Trophoblast cell (in vitro differentiated cells and primary cell): ENCODE data around the gene PAX5.

ENCODE experiments used
- DNase-seq, 2 donors: peaks; one replicate each; pipeline ENCODE4 v3.0.0-alpha.2; 2016
- H2AFZ ChIP-seq: 2 replicates; pipeline ENCODE4 v1.6.1; 2013; ENCODE audit warnings: low read length, moderate library complexity, mild to moderate bottlenecking; ENCODE audit not compliant: insufficient read depth, poor library complexity
- H2AK5ac ChIP-seq: 2 replicates; pipeline ENCODE4 v1.6.1; 2013; ENCODE audit warnings: mild to moderate bottlenecking, low read length
- H2BK120ac ChIP-seq: 2 replicates; pipeline ENCODE4 v1.6.1; 2013; ENCODE audit warnings: low read length, mild to moderate bottlenecking, moderate library complexity; ENCODE audit not compliant: insufficient read depth, poor library complexity
- H2BK12ac ChIP-seq: 2 replicates; pipeline ENCODE4 v1.6.1; 2013; ENCODE audit warnings: mild to moderate bottlenecking, low read length, moderate library complexity
- H2BK5ac ChIP-seq: 2 replicates; pipeline ENCODE4 v1.6.1; 2013; ENCODE audit warnings: low read length, low read depth, moderate library complexity, mild to moderate bottlenecking; ENCODE audit not compliant: poor library complexity
- H3K14ac ChIP-seq: 2 replicates; pipeline ENCODE4 v1.6.1; 2013; ENCODE audit warnings: mild to moderate bottlenecking, low read length
- H3K18ac ChIP-seq: 2 replicates; pipeline ENCODE4 v1.6.1; 2013; ENCODE audit warnings: mild to moderate bottlenecking, low read length
- H3K23ac ChIP-seq: 2 replicates; pipeline ENCODE4 v1.6.1; 2013; ENCODE audit warnings: low read length
- H3K27ac ChIP-seq: 2 replicates; pipeline ENCODE4 v1.5.1; 2013; ENCODE audit warnings: low read depth, mild to moderate bottlenecking, inconsistent platforms, low read length, moderate library complexity
- H3K27me3 ChIP-seq: 2 replicates; pipeline ENCODE4 v1.6.1; 2013; ENCODE audit warnings: inconsistent platforms, mild to moderate bottlenecking, low read length, moderate library complexity; ENCODE audit not compliant: insufficient read depth
- H3K36me3 ChIP-seq, 2 experiments: 1 replicate in 1 of 2; 2 replicates in 1 of 2; pipeline ENCODE4 v1.6.1; 2013; ENCODE audit warnings: low read length in 2 of 2, mild to moderate bottlenecking in 2 of 2, moderate library complexity in 1 of 2; ENCODE audit not compliant: insufficient read depth in 2 of 2, control insufficient read depth in 1 of 2
- H3K4ac ChIP-seq: 2 replicates; pipeline ENCODE4 v1.6.1; 2013; ENCODE audit warnings: low read depth, mild to moderate bottlenecking, low read length, moderate library complexity
- H3K4me1 ChIP-seq, 2 experiments: 1 replicate in 1 of 2; 2 replicates in 1 of 2; pipeline ENCODE4 v1.6.1; 2013; ENCODE audit warnings: low read length in 2 of 2, mild to moderate bottlenecking in 2 of 2, moderate library complexity in 1 of 2; ENCODE audit not compliant: insufficient read depth in 2 of 2, control insufficient read depth in 1 of 2
- H3K4me2 ChIP-seq: 2 replicates; pipeline ENCODE4 v1.6.1; 2013; ENCODE audit warnings: inconsistent platforms, mild to moderate bottlenecking, low read length, moderate library complexity
- H3K4me3 ChIP-seq: 2 replicates; pipeline ENCODE4 v1.5.1; 2013; ENCODE audit warnings: mild to moderate bottlenecking, low read depth, low read length, inconsistent platforms
- H3K79me1 ChIP-seq: one replicate; pipeline ENCODE4 v1.6.1; 2013; ENCODE audit warnings: low read length
- H3K79me2 ChIP-seq: 2 replicates; pipeline ENCODE4 v1.6.1; 2013; ENCODE audit warnings: low read length, mild to moderate bottlenecking; ENCODE audit not compliant: control insufficient read depth, insufficient read depth, poor library complexity
- H3K9ac ChIP-seq: 2 replicates; pipeline ENCODE4 v1.6.1; 2013; ENCODE audit warnings: mild to moderate bottlenecking, low read length
- H3K9me3 ChIP-seq: 2 replicates; pipeline ENCODE4 v1.6.1; 2013; ENCODE audit warnings: low read depth, mild to moderate bottlenecking, control low read depth, inconsistent platforms, low read length; ENCODE audit not compliant: insufficient read depth
- H4K12ac ChIP-seq: 2 replicates; pipeline ENCODE4 v1.6.1; 2013; ENCODE audit warnings: low read depth, mild to moderate bottlenecking, low read length, moderate library complexity
- H4K8ac ChIP-seq: 2 replicates; pipeline ENCODE4 v1.6.1; 2013; ENCODE audit warnings: low read depth, mild to moderate bottlenecking, low read length, moderate library complexity
- H4K91ac ChIP-seq: one replicate; pipeline ENCODE4 v1.6.1; 2013; ENCODE audit warnings: low read depth, mild to moderate bottlenecking, low read length, moderate library complexity
- WGBS: extraction: QIAGEN DNeasy Blood & Tissue Kit; methylation state at CpG from one replicate; pipeline ENCODE4 v1.1.7; 2013; ENCODE audit warnings: missing lambda C conversion rate; ENCODE audit not compliant: insufficient read length, insufficient coverage; ENCODE audit errors: extremely low coverage; 5-methylcytosine and 5-hydroxymethylcytosine counted together

Gene PAX5

DNA sequence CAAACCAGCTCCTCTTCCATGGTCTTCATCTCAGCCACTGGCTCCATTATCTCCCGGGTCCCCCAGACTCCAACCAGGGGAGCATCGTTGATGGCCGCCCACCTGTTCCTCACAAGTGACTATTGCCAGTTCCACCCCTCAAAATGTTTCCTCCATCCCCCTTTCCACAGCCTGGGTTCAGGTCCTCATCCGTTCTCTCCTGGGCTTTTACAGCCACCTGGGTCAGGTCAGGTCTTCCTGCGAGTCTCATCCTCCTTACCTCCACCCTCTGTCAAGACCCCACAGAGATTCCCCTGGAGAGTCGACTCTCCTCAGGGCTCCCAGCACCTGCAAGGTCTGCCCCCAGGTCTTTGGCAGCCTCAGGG, 133.2 kb downstream of the PAX5 start:
- H2AFZ ChIP-seq: no peak overlapping the region
- H4K8ac ChIP-seq: no peak overlapping the region
- no peak overlapping the region for H2BK120ac ChIP-seq
- H3K9ac ChIP-seq: no peak overlapping the region
- no peaks in the 10 kb centered on the region for H3K79me1 ChIP-seq
- H2BK12ac ChIP-seq: no peak overlapping the region
- H3K23ac ChIP-seq: no peak overlapping the region
- no peak for DNase-seq
- no peaks in the 10 kb centered on the region for H3K36me3 ChIP-seq
- H3K79me2 ChIP-seq: no peaks in the 10 kb centered on the region
- H4K12ac ChIP-seq: no peak overlapping the region
- no peak overlapping the region for H3K14ac ChIP-seq
- H3K4me2 ChIP-seq: no peak overlapping the region
- H3K9me3 ChIP-seq: no peaks in the 10 kb centered on the region
- no peak overlapping the region for H3K27ac ChIP-seq
- H2BK5ac ChIP-seq: no peak overlapping the region
- H3K18ac ChIP-seq: no peak overlapping the region
- no peaks in the 10 kb centered on the region for H3K4me1 ChIP-seq
- no peak overlapping the region for H3K4ac ChIP-seq
- WGBS: no CpG with 5 or more reads among the region's 6 CpGs
- no peak overlapping the region for H3K4me3 ChIP-seq
- no peak overlapping the region for H4K91ac ChIP-seq
- no peaks in the 10 kb centered on the region for H3K27me3 ChIP-seq
- H2AK5ac ChIP-seq: no peak overlapping the region

DNA sequence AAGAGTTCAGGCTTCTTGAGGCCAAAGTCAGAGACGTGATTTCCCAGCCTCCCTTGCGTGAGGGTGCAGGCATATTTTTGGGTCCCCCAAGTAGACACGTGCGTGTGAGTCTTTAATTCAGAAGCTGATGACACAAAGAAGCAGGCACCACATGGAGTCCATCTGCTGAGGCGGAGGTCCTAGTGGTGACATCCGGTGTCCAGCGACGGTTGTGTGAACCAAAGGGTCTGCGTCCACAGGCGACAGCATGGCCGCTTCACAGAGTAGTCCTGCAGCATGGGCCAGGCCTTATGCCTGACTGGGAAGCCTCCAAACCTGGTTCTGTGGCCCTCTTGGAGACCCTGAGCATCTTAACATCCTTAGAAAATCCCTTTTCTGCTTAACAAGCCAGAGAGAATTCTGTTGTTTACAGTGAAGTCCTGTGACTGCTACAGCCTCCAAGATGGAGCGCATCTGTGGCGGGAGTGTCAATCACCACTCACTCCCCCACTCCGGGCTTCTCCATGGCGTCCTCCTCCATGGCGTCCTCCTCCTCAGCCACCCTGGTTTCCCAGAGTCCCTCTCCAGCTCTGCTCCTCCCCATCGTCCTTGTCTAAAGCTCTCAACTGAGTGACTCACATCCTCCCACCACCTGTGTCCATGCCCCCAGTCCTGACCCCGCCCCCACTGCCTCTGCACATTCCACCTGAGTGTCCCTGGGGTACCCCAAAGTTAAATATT, 133.8 kb downstream of the PAX5 start:
- no peak overlapping the region for H2BK120ac ChIP-seq
- no peak overlapping the region for H3K4me2 ChIP-seq

DNA sequence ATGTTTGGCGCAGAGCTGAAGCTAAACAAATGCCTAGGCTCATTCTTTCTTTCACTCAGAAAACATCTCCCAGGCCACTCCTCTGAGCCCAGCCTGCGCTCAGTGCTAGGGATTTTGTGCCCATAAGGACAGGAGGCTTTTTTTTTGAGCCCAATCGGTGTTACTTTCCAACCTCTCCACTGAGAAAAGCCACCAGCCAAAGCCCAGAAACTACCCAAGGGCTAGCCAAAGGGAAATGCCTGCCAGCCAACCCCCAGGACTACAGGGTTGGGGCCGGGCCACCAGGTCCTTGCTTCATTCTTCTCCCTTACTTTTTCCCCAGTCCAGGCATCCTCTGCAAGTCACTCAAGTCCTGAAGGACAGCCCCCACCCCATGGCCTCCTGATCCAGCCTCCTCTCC, 134.7 kb downstream of the PAX5 start:
- H3K79me2 ChIP-seq: no peaks in the 10 kb centered on the region
- no peak overlapping the region for H3K9ac ChIP-seq
- H2BK12ac ChIP-seq: no peak overlapping the region
- H3K9me3 ChIP-seq: no peaks in the 10 kb centered on the region
- no peak overlapping the region for H4K8ac ChIP-seq
- no peak overlapping the region for H4K12ac ChIP-seq
- H3K18ac ChIP-seq: no peak overlapping the region
- H3K4me3 ChIP-seq: no peak overlapping the region
- no peaks in the 10 kb centered on the region for H3K4me1 ChIP-seq
- H3K36me3 ChIP-seq: no peaks in the 10 kb centered on the region
- no peak overlapping the region for H3K4ac ChIP-seq
- no peaks in the 10 kb centered on the region for H3K79me1 ChIP-seq
- WGBS: no CpG with 5 or more reads among the region's 4 CpGs
- no peak overlapping the region for H3K27ac ChIP-seq
- H2AK5ac ChIP-seq: no peak overlapping the region
- no peak overlapping the region for H2AFZ ChIP-seq
- no peak for DNase-seq
- no peak overlapping the region for H2BK5ac ChIP-seq
- no peak overlapping the region for H4K91ac ChIP-seq
- no peaks in the 10 kb centered on the region for H3K27me3 ChIP-seq
- no peak overlapping the region for H3K14ac ChIP-seq
- H3K4me2 ChIP-seq: no peak overlapping the region
- H3K23ac ChIP-seq: no peak overlapping the region
- no peak overlapping the region for H2BK120ac ChIP-seq

More for the DNA sequence above, 133.8 kb downstream of the PAX5 start:
- Histone ChIP-seq H2AK5ac (no peak overlapping the region), H3K23ac (no peak overlapping the region), H3K9ac (no peak overlapping the region), H3K18ac (no peak overlapping the region), H4K91ac (no peak overlapping the region), H3K79me1 (no peaks in the 10 kb centered on the region), H3K4ac (no peak overlapping the region), H3K14ac (no peak overlapping the region), H2BK12ac (no peak overlapping the region), H2BK5ac (no peak overlapping the region), H2AFZ (no peak overlapping the region), H4K12ac (no peak overlapping the region), H3K36me3 (no peaks in the 10 kb centered on the region), H3K27me3 (no peaks in the 10 kb centered on the region), H3K9me3 (no peaks in the 10 kb centered on the region), H3K79me2 (no peaks in the 10 kb centered on the region), H3K4me1 (no peaks in the 10 kb centered on the region), H3K4me3 (no peak overlapping the region), H4K8ac (no peak overlapping the region), H3K27ac (no peak overlapping the region)
- no peak for DNase-seq
- WGBS: no CpG with 5 or more reads among the region's 18 CpGs

DNA sequence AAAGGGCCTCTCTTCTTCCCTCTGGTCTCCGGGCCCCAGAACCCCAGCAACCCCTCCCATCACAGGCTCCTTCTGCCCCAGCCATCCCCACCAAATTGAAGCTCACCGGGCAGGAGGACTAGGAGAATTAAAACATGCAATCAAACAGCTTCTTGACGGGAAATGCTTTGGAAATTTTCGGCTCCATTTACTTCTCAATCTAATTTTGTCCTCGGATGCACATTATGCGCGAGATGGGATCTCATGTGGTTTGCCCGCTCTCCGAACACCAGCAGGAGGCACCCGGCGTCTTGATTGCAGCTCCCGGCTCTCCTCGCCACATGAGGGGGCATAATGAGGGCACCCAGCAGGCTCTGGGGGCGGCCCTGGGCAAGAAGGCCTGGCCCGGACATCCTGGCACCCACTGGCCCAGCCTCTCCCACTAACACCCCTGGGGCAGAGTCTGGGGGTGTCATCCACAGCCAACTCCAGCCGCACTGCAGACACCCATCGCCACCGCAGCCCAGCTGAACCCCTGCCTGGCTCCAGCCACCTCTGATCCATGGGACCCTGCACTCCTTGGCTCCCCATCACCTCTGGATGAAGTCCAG, 135.5 kb downstream of the PAX5 start:
- Histone ChIP-seq H3K36me3 (no peaks in the 10 kb centered on the region), H2BK12ac (no peak overlapping the region), H4K8ac (no peak overlapping the region), H3K4me1 (no peaks in the 10 kb centered on the region), H3K4me2 (no peak overlapping the region), H3K14ac (no peak overlapping the region), H3K27ac (no peak overlapping the region), H3K23ac (no peak overlapping the region), H2BK5ac (no peak overlapping the region), H3K79me2 (no peaks in the 10 kb centered on the region), H3K79me1 (no peaks in the 10 kb centered on the region), H3K9ac (no peak overlapping the region), H3K9me3 (no peaks in the 10 kb centered on the region), H4K91ac (no peak overlapping the region), H2AFZ (no peak overlapping the region), H3K4me3 (no peak overlapping the region), H3K27me3 (no peaks in the 10 kb centered on the region), H3K4ac (no peak overlapping the region), H2BK120ac (no peak overlapping the region), H3K18ac (no peak overlapping the region), H4K12ac (no peak overlapping the region), H2AK5ac (no peak overlapping the region)
- no peak for DNase-seq
- no CpG with 5 or more reads among the region's 18 CpGs for WGBS
